ENCODE results near the gene CDK19. TPM values are rescaled to one million over a fixed set of nuclear protein-coding genes. Genes with fewer than 3 reads are reported as not detected.

CDK19 gene
- total and polyA plus RNA-seq, 2 experiments from 2014 or later = 7.7 to 10.1 TPM

DNA sequence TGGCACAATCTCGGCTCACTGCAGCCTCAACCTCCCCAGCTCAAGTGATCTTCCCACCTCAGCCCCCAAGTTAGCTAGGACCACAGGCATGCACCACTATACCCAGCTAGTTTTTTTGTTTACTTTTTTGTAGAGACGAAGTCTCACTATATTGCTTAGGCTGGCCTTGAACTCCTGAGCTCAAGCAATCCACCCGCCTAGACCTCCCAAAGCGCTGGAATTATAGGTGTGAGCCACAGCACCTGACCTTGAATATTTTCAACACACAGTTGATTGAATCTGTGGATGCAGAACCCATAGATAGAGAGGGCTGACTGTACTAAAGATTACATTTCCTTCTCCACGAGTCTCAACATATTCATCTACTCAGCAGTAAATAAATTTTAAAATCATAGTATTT lies 15.6 kb downstream of the CDK19 start (continued):
- TF ChIP-seq, protein P1, sequence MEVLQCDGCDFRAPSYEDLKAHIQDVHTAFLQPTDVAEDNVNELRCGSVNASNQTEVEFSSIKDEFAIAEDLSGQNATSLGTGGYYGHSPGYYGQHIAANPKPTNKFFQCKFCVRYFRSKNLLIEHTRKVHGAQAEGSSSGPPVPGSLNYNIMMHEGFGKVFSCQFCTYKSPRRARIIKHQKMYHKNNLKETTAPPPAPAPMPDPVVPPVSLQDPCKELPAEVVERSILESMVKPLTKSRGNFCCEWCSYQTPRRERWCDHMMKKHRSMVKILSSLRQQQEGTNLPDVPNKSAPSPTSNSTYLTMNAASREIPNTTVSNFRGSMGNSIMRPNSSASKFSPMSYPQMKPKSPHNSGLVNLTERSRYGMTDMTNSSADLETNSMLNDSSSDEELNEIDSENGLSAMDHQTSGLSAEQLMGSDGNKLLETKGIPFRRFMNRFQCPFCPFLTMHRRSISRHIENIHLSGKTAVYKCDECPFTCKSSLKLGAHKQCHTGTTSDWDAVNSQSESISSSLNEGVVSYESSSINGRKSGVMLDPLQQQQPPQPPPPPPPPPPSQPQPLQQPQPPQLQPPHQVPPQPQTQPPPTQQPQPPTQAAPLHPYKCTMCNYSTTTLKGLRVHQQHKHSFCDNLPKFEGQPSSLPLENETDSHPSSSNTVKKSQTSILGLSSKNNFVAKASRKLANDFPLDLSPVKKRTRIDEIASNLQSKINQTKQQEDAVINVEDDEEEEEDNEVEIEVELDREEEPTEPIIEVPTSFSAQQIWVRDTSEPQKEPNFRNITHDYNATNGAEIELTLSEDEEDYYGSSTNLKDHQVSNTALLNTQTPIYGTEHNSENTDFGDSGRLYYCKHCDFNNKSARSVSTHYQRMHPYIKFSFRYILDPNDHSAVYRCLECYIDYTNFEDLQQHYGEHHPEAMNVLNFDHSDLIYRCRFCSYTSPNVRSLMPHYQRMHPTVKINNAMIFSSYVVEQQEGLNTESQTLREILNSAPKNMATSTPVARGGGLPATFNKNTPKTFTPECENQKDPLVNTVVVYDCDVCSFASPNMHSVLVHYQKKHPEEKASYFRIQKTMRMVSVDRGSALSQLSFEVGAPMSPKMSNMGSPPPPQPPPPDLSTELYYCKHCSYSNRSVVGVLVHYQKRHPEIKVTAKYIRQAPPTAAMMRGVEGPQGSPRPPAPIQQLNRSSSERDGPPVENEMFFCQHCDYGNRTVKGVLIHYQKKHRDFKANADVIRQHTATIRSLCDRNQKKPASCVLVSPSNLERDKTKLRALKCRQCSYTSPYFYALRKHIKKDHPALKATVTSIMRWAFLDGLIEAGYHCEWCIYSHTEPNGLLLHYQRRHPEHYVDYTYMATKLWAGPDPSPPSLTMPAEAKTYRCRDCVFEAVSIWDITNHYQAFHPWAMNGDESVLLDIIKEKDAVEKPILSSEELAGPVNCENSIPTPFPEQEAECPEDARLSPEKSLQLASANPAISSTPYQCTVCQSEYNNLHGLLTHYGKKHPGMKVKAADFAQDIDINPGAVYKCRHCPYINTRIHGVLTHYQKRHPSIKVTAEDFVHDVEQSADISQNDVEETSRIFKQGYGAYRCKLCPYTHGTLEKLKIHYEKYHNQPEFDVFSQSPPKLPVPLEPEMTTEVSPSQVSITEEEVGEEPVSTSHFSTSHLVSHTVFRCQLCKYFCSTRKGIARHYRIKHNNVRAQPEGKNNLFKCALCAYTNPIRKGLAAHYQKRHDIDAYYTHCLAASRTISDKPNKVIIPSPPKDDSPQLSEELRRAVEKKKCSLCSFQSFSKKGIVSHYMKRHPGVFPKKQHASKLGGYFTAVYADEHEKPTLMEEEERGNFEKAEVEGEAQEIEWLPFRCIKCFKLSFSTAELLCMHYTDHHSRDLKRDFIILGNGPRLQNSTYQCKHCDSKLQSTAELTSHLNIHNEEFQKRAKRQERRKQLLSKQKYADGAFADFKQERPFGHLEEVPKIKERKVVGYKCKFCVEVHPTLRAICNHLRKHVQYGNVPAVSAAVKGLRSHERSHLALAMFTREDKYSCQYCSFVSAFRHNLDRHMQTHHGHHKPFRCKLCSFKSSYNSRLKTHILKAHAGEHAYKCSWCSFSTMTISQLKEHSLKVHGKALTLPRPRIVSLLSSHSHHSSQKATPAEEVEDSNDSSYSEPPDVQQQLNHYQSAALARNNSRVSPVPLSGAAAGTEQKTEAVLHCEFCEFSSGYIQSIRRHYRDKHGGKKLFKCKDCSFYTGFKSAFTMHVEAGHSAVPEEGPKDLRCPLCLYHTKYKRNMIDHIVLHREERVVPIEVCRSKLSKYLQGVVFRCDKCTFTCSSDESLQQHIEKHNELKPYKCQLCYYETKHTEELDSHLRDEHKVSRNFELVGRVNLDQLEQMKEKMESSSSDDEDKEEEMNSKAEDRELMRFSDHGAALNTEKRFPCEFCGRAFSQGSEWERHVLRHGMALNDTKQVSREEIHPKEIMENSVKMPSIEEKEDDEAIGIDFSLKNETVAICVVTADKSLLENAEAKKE (CRISPR knock-in tag; IDR thresholded peaks at IDR 0.05) = no peak
- TF ChIP-seq NANOG (IDR thresholded peaks at IDR 0.05; ENCODE audit: borderline replicate concordance) = no peak

DNA sequence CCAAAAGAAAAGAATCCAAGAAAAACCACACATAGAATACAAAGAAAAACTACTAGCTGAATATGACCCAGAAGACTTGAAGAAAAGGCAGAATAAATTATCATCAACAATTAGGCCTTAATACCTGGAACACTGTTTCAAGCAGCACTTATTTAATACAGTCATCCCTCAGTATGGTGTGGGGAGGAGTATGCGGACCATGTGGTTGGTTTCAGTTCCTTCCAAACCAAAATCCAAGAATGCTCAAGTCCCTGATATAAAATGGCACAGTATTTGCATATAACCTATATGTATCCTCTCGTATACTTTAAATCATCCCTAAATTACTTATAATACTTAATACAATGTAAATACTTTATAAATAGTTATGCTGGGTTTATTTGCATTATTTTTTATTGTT lies 16.1 kb downstream of the CDK19 start:
- Mint-ChIP-seq H3K27ac (no peak overlapping the region), H3K4me3 (no peak overlapping the region), H3K36me3 (ENCODE audit: low read depth) (peaks cover 10% of the 10 kb centered on the region; the same call in 2 of the 3 replicates), H3K9me3 (peaks cover 9% of the 10 kb centered on the region; the same call in 2 of the 3 replicates), H3K4me1 (no peaks in the 10 kb centered on the region), H3K27me3 (ENCODE audit: insufficient read depth, low read depth, poor library complexity) (no peaks in the 10 kb centered on the region)
- Histone ChIP-seq H3K27me3 (ENCODE audit: insufficient read depth) (no peaks in the 10 kb centered on the region), H3K4me3 (no peak overlapping the region), H3K79me2 (replicated peaks; ENCODE audit: insufficient read depth) (peaks cover 85% of the 10 kb centered on the region), H3F3A (replicated peaks; ENCODE audit: low read depth) (no peaks in the 10 kb centered on the region), H3K27ac (ENCODE audit: low read depth) (no peak overlapping the region), H3K4me1 (ENCODE audit: insufficient read depth) (no peaks in the 10 kb centered on the region), H2AFZ (no peak overlapping the region), H3K36me3 (ENCODE audit: insufficient read depth) (0 out of 2 replicates have a peak, but pooled peaks cover 4% of the 10 kb centered on the region), H4K20me1 (replicated peaks; ENCODE audit: insufficient read depth) (peaks cover 16% of the 10 kb centered on the region), H3K4me2 (no peak overlapping the region), H3K9me2 (ENCODE audit: insufficient read depth) (no peaks in the 10 kb centered on the region)
- ATAC-seq (no peak), DNase-seq (ENCODE audit: low spot score) (no peak)
- no peak for TF ChIP-seq NANOG (IDR thresholded peaks at IDR 0.05; ENCODE audit: borderline replicate concordance)
- TF ChIP-seq EZH2phosphoT487 (IDR thresholded peaks at IDR 0.05; ENCODE audit: unreplicated experiment) = no peak
- TF ChIP-seq, protein P2, sequence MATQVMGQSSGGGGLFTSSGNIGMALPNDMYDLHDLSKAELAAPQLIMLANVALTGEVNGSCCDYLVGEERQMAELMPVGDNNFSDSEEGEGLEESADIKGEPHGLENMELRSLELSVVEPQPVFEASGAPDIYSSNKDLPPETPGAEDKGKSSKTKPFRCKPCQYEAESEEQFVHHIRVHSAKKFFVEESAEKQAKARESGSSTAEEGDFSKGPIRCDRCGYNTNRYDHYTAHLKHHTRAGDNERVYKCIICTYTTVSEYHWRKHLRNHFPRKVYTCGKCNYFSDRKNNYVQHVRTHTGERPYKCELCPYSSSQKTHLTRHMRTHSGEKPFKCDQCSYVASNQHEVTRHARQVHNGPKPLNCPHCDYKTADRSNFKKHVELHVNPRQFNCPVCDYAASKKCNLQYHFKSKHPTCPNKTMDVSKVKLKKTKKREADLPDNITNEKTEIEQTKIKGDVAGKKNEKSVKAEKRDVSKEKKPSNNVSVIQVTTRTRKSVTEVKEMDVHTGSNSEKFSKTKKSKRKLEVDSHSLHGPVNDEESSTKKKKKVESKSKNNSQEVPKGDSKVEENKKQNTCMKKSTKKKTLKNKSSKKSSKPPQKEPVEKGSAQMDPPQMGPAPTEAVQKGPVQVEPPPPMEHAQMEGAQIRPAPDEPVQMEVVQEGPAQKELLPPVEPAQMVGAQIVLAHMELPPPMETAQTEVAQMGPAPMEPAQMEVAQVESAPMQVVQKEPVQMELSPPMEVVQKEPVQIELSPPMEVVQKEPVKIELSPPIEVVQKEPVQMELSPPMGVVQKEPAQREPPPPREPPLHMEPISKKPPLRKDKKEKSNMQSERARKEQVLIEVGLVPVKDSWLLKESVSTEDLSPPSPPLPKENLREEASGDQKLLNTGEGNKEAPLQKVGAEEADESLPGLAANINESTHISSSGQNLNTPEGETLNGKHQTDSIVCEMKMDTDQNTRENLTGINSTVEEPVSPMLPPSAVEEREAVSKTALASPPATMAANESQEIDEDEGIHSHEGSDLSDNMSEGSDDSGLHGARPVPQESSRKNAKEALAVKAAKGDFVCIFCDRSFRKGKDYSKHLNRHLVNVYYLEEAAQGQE (IDR thresholded peaks at IDR 0.05; ENCODE audit: unreplicated experiment) = no peak
